HG03342 (cell line): ENCODE measurements around the gene KRT16.
"Not testable (repeated sequence)": the region's sequence is repeated elsewhere in the genome, so short reads cannot be mapped to it uniquely, and the experiment has no call there.

ENCODE experiments used
- ATAC-seq: cut with Tn5 transposase; IDR thresholded peaks from one replicate; pipeline ENCODE4 v1.9.1; 2021; ENCODE audit warnings: mild to moderate bottlenecking, moderate library complexity; ENCODE audit not compliant: unreplicated experiment

The KRT16 gene

DNA sequence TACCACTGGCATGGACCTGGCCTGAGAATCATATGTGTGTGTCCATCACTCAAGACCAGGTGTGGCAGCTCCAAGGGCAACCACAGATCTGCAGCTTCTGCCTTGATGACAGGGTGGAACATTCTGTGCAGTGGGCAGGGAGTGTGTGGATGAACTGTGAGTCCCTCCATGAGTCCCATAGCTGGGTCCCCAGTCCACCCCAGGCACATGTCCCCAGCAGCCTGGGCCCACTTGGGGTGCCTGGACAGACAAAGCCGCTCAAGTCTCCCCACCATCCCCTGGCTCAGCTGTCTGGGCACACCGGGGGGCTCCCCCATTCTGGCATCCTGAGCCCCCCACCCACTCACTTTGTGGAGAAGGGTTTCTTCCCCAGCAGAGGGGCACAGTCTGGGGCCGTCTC lies 4.6 kb upstream of the KRT16 start:
- ATAC-seq: no peak

DNA sequence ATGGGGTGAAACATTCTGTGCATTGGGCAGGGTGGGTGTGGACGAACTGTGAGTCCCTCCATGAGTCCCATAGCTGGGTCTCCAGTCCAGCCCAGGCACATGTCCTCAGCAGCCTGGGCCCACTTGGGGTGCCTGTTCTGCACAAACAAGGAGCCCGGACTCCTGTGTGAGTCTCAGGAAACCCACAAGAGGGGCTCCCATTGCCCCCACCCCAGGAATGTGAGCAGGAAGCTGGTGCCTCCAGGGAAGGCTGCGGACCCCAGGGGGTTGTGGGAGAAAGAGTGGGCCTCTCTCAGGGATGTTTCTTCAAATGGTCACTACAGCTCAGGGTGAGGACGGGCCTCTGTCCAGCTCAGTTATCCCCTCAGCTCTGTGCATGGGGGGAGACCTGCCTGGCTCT lies 3.9 kb upstream of the KRT16 start:
- ATAC-seq: not testable (repeated sequence)

DNA sequence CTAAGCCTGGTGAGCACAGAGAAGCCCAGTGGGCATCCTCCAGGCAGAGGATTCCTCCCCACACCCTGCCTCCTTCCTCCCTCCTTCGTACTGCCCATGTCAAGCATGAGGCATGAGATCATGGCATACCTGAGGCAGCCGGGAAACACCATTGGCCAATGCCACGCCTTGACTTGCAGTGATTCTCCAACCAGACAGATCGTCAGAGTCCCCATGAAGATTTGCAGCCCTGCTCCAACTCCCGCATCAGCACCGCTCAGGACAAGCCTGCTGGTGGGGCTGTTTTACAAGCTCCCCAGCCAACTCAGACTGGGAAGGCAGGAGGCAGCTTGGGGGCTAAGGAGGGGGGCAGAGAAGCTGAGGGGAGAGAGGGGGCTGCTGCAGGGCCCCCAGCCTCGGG lies 2.9 kb upstream of the KRT16 start:
- ATAC-seq: no peak

DNA sequence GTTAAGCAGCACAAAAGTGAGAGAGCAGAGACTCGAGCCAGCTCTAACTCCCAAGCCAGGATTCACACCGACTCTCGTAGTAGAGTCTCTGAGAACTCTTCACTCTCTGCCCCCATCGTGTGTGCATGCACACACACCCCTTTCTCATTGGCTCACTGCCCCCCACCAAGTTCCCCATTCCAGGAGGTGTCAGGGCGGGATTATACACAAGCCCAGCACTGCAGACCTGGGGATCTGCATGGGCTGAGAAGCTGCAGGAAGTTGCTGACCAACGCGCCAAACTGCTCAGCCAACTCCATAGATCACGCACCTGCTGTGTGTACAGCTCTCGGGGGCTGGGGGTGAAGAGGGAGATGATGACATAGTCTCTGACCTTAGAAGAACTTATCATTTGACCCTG lies 2.2 kb upstream of the KRT16 start:
- not testable (repeated sequence) for ATAC-seq

DNA sequence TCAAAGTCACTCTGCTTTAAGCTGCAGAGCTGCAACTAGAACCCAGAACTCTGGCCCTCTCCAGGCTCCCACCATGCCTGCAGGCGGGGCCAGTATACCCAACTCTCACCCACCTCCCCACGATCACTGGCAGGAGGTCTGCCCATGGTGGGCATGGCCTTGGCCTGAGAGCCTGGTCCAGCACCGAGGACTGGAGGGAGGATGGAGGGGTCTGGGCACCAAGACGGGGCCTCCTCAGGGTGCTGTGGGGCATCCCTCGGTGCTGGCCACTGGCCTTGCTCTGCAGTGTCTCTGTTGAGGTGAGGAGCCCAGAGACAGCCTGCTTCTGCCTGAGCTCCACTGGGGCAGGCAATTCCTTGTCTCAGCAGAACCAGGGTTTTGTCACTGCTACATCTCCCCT lies 1.5 kb upstream of the KRT16 start:
- no peak for ATAC-seq

DNA sequence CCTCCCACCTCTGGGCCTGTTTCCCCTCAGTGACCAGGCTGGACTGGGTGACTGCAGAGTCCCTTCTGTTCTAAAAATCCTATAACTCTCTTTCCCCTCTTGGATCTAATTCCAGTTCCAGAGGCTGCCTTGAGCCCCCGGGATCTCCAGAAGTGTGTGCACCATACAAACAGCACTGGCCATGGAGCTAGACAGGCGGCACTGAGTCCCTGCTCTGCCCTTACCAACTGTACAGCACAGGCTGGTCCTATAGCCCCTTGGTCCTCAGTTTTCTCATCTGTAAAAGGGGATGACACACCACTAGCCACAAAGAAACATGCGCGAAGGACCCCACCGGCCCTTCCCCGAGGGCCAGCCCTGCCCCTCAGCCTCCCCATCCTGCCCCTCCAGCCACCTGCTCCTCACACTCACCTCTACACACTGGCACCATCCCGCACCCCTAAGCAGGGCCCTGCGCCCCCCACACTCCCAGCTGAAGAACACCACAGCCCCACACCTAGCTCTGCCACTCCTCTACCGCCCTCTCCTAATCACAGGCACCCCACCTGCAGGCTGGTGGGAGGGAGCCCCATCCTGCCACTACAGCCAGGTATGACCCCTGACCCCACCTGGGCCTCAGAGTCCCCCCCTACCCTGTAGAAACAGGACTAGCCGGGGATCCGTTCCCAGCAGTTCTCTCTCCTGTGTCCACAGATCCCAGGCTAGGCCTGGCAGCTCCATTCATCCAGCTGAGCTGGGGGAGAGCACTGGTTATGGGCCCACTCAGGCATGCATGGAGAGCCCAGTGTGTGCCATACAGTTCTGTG lies 913 bp upstream of the KRT16 start:
- no peak for ATAC-seq

DNA sequence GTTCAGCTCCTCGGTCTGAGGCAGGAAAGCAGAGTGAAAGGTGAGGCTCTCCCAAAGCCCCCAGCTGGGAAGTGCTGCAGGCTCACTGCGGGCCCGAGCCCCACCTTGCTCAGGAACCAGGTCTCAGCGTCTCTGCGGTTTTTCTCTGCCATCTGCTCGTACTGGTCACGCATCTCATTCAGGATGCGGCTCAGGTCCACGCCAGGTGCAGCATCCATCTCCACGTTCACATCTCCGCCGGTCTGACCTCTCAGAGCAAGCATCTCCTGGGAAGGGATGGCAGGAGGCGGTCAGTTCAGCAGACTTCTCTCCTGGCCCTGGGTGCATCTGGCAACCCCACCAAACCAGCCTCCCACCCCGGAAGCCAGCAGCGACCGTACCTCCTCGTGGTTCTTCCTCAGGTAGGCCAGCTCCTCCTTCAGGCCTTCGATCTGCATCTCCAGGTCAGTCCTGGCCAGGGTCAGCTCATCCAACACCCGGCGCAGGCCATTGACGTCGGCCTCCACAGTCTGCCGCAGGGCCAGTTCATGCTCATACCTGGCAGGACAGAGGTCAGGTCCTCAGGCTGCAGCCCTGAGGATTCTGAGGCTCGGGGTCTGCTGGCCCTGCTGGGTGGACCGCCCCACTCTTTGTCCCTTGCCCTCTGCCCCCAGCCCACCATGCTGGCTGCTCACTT lies 1.5 kb downstream of the KRT16 start:
- no peak for ATAC-seq

DNA sequence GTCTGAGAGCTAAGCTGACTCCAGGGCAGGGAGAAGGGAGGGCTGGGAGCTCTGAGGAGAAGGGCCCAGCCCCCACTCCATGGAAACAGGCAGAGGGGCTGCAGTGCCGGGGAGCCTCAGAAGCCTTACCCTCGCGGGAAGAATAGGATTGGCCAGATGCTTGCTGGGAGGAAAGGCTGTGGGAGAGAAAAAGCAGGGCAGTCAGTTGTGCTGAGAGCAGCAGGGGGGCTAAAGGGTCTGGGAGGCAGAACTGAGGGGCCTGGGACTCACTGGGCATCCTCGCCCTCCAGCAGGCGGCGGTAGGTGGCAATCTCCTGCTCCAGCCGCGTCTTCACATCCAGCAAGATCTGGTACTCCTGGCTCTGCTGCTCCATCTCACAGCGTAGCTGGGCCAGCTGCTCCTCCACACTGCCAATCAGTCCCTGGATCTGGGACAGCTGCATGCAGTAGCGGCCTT lies 2.5 kb downstream of the KRT16 start:
- ATAC-seq: not testable (repeated sequence)

DNA sequence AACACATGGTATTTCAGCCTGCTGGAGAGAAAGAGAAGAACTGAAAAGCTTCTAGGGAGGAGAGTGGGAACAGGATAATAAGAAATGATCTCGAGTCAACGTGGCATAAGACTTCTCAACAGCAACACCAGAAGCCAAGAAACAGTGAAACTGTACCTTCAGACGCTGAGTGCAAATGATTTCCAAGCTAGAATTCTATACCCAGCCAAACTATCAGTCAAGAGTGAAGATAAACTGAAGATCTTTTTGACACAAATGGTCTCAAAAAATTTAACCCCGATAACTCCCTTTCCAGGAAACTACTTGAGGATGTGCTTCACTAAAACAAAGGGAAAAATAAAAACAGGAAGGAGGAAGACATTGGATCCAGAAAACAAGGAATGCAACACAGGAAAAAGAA lies 5.6 kb downstream of the KRT16 start:
- ATAC-seq: not testable (repeated sequence)

DNA sequence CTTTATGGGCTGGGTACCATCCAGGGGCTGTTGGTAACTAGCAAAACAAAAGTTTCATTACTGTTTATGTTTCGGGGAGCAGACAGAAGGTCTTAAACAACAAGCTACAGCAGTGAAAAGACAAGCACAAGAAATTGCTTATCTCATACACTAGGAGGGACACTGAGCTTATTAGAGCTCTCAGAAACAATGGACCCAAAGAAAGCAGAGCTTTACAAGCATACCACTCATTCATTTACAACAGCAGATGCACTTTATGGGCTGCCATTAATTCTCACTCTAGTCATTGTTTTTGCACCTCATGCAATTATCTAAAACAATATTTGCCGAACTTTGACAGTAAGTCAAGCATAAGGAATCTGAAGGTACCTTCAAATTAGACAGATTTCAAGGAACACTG lies 10.0 kb downstream of the KRT16 start:
- ATAC-seq: no peak

DNA sequence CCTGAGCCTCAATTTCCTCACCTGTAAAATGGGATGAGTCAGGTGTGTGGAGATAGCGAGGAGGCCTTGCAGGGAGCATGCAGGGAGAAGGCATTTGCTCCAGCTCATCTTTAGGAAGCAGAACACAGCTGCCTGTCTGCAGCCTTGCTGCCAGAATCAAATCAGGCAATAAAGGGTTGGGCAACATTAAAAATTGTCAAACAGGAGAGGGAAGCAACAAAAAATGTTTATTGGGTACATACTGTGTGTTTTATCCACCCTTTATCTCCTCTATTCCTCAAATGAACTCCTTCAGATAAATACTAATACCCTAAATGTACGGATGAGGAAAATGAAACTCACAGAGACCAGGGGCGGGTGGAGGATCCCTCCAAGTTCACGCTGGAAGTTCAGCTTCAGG lies 12.2 kb downstream of the KRT16 start:
- no peak for ATAC-seq

DNA sequence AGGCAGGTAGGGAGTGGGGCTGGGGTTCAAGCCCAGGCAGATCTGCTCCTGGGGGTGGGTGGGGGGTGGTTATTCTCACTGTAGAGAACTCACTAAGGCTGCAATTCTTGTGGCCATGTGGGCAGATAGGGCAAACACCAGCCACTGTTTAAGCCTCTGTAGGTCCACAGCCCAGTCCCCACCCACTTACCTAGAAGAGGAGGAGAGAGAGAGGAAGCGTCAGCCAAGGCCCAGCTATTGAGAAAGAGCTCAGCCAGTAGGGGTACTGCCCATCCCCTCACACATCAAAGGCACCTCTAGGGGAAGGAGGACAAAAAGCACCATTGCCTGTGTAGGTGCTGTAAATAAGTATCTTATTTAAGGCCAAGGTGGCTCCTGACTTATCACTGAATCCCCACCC lies 12.9 kb downstream of the KRT16 start:
- no peak for ATAC-seq

DNA sequence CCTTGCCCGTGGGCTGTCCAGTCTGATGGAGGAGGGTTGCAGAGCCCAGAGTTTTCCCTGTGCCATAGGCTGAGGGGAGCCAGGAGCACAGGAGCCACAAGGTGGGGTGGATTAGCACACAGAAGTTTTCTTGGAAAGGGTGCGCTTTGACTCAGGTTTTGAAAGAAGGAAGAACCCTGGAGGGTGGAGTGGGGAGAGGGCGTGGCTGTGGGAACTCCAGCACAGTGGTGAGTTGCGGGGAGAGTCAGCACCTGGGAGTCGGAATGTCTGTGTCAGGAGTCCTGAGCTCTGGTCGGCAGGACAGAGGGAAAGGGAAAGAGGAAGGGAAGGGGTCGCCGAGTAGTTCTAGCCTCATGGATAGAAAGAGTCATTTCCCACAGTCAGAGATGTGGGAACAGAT lies 17.0 kb downstream of the KRT16 start:
- no peak for ATAC-seq

DNA sequence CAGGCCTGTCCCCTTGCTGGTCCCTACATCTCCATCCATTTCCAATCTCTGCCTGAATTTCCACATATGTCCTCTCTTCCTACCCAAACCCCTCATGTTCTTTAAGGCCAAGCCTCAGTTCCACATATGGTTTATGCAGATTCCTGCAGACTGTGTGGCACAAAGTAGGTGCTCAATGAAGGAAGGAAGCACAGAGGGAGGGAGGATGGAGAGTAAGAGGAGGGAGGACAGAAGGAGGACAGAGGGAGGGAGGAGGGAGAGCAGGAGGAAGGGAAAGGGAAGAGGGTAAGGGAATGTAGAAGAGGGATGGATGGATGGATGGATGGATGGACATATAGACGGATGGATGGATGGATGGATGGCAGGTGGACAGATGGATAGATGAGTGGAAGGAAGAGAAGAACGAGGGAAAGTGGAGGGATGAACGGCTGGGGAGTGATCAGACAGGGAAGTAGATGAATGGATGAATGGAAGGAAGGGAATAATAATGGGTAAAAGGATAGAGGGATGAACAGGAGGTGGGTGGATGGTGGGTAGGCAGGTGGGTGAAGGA lies 18.1 kb downstream of the KRT16 start:
- no peak for ATAC-seq

DNA sequence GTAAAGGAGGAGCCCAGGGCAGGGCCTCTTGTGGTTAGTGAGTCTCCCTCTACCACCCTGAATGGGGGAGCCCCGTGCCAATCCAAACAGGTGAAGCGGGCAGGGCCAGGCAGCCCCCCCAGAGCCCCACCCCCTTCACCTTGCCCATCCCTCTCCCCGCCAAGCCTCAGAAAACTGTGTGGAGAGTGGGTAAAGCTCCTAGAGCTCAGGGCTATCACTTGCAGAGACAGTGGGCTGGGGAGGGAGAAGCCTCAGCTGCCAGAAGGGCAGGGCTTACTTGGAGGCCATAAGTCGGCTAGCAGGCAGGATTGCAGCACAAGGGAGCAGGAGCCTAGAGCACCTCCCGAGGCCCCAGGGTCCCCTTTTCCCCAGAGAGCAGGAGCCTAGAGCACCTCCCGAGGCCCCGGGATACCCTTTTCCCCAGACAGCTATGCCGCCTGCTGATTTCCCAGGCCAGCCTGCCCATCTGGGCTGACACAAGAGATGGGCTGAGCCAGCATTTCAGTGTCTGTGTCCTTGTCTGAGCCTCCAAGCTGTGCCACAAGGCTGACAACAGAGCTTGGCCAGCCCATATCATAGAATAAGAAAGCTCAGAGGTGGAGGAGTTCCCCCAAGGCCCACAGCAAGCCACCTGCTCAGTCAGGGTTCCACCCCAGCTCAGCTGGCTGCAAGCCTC lies 19.1 kb downstream of the KRT16 start:
- no peak for ATAC-seq

DNA sequence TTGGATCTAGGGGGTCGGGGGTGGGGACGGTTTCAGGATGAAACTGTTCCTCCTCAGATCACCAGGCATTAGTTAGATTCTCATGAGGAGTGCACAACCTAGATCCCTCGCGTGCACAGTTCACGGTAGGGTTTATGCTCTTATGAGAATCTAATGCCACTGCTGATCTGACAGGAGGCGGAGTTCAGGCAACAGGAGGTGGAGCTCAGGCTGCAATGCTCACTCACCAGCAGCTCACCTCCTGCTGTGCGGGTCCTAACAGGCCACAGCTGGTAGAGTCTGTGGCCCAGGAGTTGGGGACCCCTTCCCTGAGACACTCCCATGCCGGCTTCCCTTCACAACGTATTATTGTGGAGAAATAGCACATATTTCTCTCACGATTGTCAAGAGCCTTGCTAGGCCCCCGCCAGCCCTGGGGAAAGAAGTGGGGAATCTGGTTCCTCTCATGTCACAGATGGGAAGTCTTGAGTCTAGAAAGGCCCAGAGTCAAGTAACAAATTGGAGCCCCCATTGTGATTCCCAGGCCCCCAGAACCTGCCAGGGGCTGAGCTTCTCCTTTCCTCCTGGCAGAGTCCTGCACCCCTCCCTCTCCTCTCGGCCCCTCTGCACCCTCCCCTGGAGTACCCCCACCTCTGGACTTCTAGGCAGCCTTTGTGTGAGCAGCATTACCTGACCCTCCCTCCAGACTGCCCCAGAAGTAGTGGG lies 19.8 kb downstream of the KRT16 start:
- ATAC-seq: no peak

DNA sequence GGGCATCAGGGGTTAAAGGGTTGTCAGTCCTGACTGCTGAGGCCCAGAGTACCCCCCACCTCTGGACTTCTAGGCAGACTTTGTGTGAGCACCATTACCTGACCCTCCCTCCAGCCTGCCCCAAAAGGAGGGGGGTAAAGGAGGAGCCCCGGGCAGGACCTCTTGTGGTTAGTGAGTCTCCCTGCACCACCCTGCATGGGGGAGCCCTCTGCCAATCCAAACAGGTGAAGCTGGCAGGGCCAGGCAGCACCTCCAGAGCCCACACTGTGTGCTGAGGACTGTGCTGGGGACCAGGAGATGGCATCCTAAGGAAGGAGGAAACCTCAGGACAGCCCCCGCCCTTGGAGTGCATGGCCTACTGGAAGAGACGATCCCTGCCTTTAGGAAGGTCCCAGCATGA lies 23.3 kb downstream of the KRT16 start:
- ATAC-seq: no peak

DNA sequence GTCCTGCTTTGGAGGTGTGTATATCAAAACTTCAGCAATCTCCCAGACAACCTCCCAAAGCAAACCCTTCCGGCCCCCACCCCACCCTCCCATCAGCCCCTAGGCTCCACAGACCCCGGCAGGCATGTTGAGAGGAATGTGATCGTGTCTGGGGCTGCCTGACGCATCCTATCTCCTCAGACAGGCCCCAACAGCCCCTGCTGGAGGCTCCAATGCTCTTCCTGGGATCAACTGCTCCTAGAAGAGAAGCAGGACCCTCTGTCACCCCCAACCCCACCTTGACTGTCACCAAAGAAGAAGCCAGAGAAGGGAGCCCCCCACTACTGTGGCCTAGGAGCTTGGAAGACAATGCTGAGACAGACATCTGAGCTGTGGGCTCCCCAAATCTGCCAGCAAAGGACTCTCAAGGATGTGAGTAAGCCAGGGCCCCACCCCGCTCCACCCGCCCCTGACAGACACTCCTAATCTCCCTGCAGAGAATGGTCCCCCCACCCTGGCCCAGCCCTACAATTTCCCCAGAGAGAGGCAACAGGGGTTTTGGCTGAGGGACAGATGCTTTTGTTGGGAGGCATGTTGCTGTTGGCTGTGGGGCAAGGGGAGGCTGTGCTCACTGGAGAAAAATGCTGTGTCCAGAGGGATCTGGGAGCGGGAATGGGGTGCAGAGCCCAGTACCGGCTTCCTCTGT lies 24.3 kb downstream of the KRT16 start:
- ATAC-seq: no peak

DNA sequence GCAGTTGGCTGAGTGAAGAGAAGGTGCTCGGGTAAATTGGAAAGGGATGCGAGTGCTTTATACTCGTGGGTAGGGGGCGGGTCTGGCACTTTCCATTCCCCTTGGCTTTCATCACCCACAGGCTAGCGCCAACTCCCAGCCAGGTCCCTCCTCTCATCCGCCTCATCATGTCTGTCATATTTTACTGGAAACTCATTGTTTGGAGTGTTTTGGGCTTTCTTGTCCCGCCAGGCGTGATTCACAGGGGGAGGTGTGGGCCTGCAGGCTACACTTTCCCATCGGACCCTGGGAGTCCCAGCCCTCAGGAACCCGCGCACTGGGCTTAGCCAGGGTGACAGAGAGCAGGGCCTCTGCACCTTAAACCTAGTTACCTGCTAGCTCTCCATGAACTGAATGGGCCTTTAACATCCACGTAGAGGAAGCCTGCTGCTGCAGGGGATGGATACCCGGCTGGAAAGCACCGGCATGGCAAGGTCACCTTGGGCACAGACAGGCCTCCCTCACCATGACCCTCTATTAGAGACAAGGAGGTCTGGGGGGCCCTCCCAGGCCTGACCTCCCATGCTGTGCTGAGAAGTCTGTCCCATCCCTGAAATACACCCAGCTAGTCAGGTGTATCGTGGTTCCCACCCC lies 25.6 kb downstream of the KRT16 start, which contains the start of gene KRT14:
KRT14 (minus strand) TSS at position 33 of the 633 bp plus-strand sequence. CDS start 61 bp downstream, outside the sequence.
- no peak for ATAC-seq
